T-helper 2 cell treated with Interferon-gamma antibody and Interleukin-4, amounts not matched to agents 5 μg/mL and 100 μg/mL, for 36 hours (primary cell): ENCODE results near the gene ARL14EP.

Experiments used
- DNase-seq: peaks from one replicate; pipeline ENCODE4 v3.0.0; 2021; ENCODE audit warnings: low spot score
- H3K27ac Mint-ChIP-seq: one replicate; pipeline ENCODE4 v1.8.0; 2021; ENCODE audit warnings: mild to moderate bottlenecking, mixed read lengths
- H3K27me3 Mint-ChIP-seq: one replicate; pipeline ENCODE4 v1.8.0; 2021; ENCODE audit warnings: low read depth, mixed read lengths
- H3K36me3 Mint-ChIP-seq: one replicate; pipeline ENCODE4 v1.8.0; 2021; ENCODE audit warnings: low read depth, mixed read lengths
- H3K4me1 Mint-ChIP-seq: one replicate; pipeline ENCODE4 v1.8.0; 2021; ENCODE audit warnings: low read depth, mixed read lengths
- H3K4me3 Mint-ChIP-seq: one replicate; pipeline ENCODE4 v1.8.0; 2022; ENCODE audit warnings: mild to moderate bottlenecking, moderate library complexity, mixed read lengths
- H3K9me3 Mint-ChIP-seq: one replicate; pipeline ENCODE4 v1.8.0; 2021; ENCODE audit warnings: mixed read lengths

ARL14EP gene

DNA sequence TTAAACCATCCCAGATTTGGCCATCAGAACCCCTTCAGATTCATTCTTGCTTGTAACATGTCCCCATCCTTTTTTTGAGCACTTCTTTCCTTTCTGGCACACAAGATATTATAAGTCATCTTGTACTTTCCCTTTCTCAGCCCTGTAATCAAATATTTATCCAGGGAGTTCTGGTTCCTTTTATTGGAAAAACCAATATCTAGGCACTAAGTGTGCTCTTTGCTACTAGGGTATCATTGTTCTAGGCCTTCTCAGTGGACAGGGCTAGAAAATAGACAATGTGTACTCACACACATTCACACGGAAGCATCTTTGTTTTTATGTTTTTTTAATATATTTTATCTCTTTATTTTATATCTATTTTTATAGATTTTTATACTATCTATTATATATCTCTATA, 47.3 kb downstream of the ARL14EP start:
- H3K27ac Mint-ChIP-seq: no peak overlapping the region
- DNase-seq: no peak
- no peak overlapping the region for H3K4me3 Mint-ChIP-seq
- H3K9me3 Mint-ChIP-seq: no peaks in the 10 kb centered on the region
- H3K27me3 Mint-ChIP-seq: peaks cover 1% of the 10 kb centered on the region
- H3K36me3 Mint-ChIP-seq: no peaks in the 10 kb centered on the region
- H3K4me1 Mint-ChIP-seq: no peaks in the 10 kb centered on the region

GRCh38 chr11:30377347-30377746, 54.4 kb downstream of the ARL14EP start:
- Mint-ChIP-seq H3K4me3 (no peak overlapping the region), H3K9me3 (no peaks in the 10 kb centered on the region), H3K36me3 (no peaks in the 10 kb centered on the region), H3K27ac (no peak overlapping the region), H3K4me1 (no peaks in the 10 kb centered on the region), H3K27me3 (no peaks in the 10 kb centered on the region)
- DNase-seq: no peak

DNA sequence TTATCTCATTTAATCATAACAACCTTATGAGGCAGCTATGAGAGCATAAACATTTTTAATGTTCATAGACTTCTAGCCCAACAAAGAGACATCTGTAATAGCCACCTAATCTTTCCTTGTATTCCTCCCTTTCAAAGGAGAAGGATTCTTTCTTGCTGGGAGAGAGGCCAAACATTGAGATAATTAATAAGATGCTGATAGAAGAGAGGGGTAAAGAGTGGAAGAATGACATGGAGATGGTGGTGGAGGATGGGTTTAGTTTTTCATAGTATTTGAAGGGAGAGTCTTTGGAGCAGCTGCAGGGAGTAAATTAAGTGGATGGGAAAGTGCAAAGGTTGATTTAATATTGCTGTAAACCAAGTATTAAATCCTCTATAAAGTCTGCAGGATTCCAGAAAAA, 57.9 kb downstream of the ARL14EP start:
- Mint-ChIP-seq H3K27me3 (no peaks in the 10 kb centered on the region), H3K4me3 (no peak overlapping the region), H3K9me3 (no peaks in the 10 kb centered on the region), H3K27ac (no peak overlapping the region), H3K36me3 (no peaks in the 10 kb centered on the region), H3K4me1 (no peaks in the 10 kb centered on the region)
- DNase-seq: no peak

DNA sequence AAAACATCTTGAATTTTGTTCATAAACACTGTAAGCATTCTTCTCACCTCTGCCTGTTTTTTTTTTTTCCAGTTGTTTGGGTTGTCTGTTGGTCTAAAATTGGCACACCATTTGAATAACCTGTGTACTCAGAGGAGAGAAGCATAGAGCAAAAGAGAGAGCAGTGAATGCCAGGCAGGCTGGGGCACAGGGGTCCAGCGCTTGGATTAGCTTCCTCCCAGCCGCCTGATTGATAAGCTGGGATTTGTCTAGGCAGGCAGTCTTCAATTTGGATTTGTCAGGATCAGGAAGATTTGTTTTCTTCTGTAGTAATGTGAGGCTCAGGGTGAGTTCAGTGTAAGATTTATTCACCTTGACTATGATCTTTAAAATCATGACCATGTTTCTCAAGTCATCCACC, 59.0 kb downstream of the ARL14EP start:
- no peaks in the 10 kb centered on the region for H3K4me1 Mint-ChIP-seq

More for the DNA sequence above, 59.0 kb downstream of the ARL14EP start:
- DNase-seq: no peak
- H3K27me3 Mint-ChIP-seq: no peaks in the 10 kb centered on the region
- no peaks in the 10 kb centered on the region for H3K36me3 Mint-ChIP-seq
- H3K4me3 Mint-ChIP-seq: no peak overlapping the region
- no peak overlapping the region for H3K27ac Mint-ChIP-seq
- no peaks in the 10 kb centered on the region for H3K9me3 Mint-ChIP-seq
